PC-9 (cell line): ENCODE data around the gene DUSP23.

Experiments
- EZH2 ChIP-seq: fragments of 200-600 bp; sonication (generic); IDR thresholded peaks from 2 replicates; pipeline ENCODE4 v1.8.0; 2017; ENCODE audit warnings: antibody characterized with exemption, low read depth
- TF ChIP-seq, protein P1 (sequence below): fragments of 200-600 bp; sonication (generic); conservative IDR thresholded peaks from 2 replicates; pipeline ENCODE4 v1.6.1; 2017; ENCODE audit warnings: mixed run types, antibody characterized with exemption, mild to moderate bottlenecking, moderate library complexity

GRCh38 chr1:159786465-159786864, 5.7 kb downstream of the DUSP23 start:
- TF ChIP-seq EZH2 = no peak
- TF ChIP-seq, protein P1, sequence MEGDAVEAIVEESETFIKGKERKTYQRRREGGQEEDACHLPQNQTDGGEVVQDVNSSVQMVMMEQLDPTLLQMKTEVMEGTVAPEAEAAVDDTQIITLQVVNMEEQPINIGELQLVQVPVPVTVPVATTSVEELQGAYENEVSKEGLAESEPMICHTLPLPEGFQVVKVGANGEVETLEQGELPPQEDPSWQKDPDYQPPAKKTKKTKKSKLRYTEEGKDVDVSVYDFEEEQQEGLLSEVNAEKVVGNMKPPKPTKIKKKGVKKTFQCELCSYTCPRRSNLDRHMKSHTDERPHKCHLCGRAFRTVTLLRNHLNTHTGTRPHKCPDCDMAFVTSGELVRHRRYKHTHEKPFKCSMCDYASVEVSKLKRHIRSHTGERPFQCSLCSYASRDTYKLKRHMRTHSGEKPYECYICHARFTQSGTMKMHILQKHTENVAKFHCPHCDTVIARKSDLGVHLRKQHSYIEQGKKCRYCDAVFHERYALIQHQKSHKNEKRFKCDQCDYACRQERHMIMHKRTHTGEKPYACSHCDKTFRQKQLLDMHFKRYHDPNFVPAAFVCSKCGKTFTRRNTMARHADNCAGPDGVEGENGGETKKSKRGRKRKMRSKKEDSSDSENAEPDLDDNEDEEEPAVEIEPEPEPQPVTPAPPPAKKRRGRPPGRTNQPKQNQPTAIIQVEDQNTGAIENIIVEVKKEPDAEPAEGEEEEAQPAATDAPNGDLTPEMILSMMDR = no peak
